Ovary (tissue), 3 donors: Measurements from ENCODE around the gene SLC13A2.

ENCODE experiments used
- EP300 ChIP-seq: sonication (generic); formaldehyde crosslinking; IDR thresholded peaks from one replicate; pipeline ENCODE4 v1.6.1; 2017; ENCODE audit warnings: antibody characterized with exemption
- POLR2A ChIP-seq: fragments of 450-650 bp; IDR thresholded peaks from one replicate; pipeline ENCODE4 v1.6.1; 2017; ENCODE audit warnings: antibody characterized with exemption, mild to moderate bottlenecking, moderate library complexity
- TF ChIP-seq, protein P1 (sequence below), 3 donors: fragments of 450-650 bp in 2 of 3; fragments of 200-600 bp in 1 of 3; IDR thresholded peaks; one replicate each; pipeline versions ENCODE4 v1.5.1 to v1.8.0; 2016 to 2022; ENCODE audit warnings: antibody characterized with exemption in 3 of 3, mild to moderate bottlenecking in 1 of 3
- donor health status: DM: no; HTN: no; CAD: no.

DNA sequence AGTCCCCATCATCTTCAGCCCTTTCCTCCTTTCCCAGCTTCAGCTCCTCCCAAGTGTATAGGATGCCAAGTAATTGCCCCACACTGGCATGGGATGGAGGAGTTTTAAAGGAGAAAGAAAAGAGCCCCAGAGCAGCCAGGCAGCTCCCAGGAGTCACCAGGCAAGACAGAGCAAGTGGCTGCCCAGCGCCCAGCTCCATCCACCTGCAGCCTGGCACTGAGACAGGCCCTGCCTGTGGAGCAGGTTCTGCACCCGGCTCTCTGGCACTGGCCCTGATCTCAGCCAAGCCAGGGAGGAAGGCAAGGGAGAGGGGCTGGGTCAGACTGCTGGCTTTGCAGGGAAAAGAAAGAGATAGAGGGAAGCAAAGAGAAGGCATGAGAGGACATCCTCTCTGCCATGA, 54.4 kb downstream of the SLC13A2 start:
- TF ChIP-seq, protein P1, sequence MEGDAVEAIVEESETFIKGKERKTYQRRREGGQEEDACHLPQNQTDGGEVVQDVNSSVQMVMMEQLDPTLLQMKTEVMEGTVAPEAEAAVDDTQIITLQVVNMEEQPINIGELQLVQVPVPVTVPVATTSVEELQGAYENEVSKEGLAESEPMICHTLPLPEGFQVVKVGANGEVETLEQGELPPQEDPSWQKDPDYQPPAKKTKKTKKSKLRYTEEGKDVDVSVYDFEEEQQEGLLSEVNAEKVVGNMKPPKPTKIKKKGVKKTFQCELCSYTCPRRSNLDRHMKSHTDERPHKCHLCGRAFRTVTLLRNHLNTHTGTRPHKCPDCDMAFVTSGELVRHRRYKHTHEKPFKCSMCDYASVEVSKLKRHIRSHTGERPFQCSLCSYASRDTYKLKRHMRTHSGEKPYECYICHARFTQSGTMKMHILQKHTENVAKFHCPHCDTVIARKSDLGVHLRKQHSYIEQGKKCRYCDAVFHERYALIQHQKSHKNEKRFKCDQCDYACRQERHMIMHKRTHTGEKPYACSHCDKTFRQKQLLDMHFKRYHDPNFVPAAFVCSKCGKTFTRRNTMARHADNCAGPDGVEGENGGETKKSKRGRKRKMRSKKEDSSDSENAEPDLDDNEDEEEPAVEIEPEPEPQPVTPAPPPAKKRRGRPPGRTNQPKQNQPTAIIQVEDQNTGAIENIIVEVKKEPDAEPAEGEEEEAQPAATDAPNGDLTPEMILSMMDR (IDR thresholded peaks at IDR 0.05) = no peak
- no peak for TF ChIP-seq EP300
- no peak for TF ChIP-seq POLR2A
